Prostate gland (tissue), 2 donors: ENCODE measurements around the gene SLC23A3.

Experiments used
- CTCF ChIP-seq, 4 experiments: fragments of 200-600 bp in 2 of 4; fragments of 450-650 bp in 2 of 4; sonication (generic) in 2 of 4; IDR thresholded peaks; 1 replicate in 3 of 4; 2 replicates in 1 of 4; pipeline ENCODE4 v1.5.1; 2016 to 2019; ENCODE audit warnings: antibody characterized with exemption in 4 of 4, mild to moderate bottlenecking in 2 of 4, moderate library complexity in 2 of 4
- POLR2AphosphoS5 ChIP-seq: sonication (generic); formaldehyde crosslinking; IDR thresholded peaks from one replicate; pipeline ENCODE4 v1.6.1; 2017; ENCODE audit warnings: antibody characterized with exemption

GRCh38 chr2:219218732-219219701, 49.2 kb upstream of the SLC23A3 start, which contains the start of gene ABCB6:
- peak; percentile 94 for TF ChIP-seq POLR2AphosphoS5
- no peak for TF ChIP-seq CTCF (IDR thresholded peaks at IDR 0.05)
